ENCODE measurements around the gene FPR3.

Gene FPR3

DNA sequence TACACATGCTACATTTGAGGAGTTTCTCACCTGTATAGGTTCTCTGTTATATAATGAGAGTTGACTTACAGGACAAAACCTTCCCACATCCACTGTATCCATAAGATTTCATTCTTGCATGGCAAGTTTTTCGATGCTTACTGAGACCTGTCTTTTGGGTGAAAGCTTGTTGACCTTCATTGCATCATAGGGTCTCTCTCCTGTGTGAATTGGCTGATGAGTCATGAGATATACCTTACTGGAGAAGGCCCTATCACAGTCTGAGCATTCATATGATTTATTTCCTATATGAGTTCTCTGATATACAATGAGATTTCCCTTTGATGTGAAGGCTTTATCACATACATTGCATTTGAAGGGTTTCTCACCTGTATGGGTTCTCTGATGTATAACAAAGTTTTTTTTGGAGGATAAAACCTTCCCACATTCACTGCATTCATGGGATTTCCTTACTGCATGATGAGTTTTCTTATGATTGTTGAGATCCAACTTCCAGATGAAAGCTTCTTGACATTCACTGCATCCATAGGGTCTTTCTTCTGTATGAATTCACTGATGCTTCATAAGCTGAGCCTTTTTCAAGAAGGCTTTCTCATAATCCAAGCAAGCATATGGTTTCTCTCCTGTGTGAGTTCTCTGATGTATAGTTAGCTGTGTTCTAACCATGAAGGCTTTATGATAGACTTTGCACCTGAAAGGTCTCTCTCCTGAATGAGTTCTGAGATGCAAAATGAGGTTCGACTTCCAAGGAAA lies 67.1 kb downstream of the FPR3 start:
- no peaks in the 10 kb centered on the region for H3K36me3 ChIP-seq (replicated peaks)
- no peak overlapping the region for H3K4me3 ChIP-seq (ENCODE audit: low read depth, low read length)
- in situ Hi-C loops (cut with HindIII; ENCODE audit: low pct_ligation_motif_present, low sequenced_read_pairs), result no loop called here
- no peak for DNase-seq
- H3K27me3 ChIP-seq (replicated peaks), result no peaks in the 10 kb centered on the region
- no peak overlapping the region for H3K27ac ChIP-seq
- TF ChIP-seq CTCF (IDR thresholded peaks at IDR 0.05; ENCODE audit: low read depth, low read length, missing control alignments), result no peak

GRCh38 chr19:51873097-51873496 lies 78.1 kb downstream of the FPR3 start:
- no peak for TF ChIP-seq CTCF (IDR thresholded peaks at IDR 0.05; ENCODE audit: low read depth, low read length, missing control alignments)
- in situ Hi-C loops (cut with HindIII; ENCODE audit: low pct_ligation_motif_present, low sequenced_read_pairs), result no loop called here
- Histone ChIP-seq H3K4me3 (ENCODE audit: low read depth, low read length) (no peak overlapping the region), H3K27me3 (replicated peaks) (no peaks in the 10 kb centered on the region), H3K36me3 (replicated peaks) (peaks cover 16% of the 10 kb centered on the region), H3K27ac (no peak overlapping the region)
- no peak for DNase-seq

Measured in brain microvascular endothelial cell (primary cell).